GM23338 (cell line): ENCODE results near the gene RCOR3. TPM values are rescaled to one million over a fixed set of nuclear protein-coding genes. Genes with fewer than 3 reads are reported as not detected.

Experiments used
- ATAC-seq: fragments of 200-7000 bp; cut with Tn5 transposase; 3 replicates; pipeline ENCODE4 v1.9.1; 2020
- DNase-seq: peaks from one replicate; pipeline ENCODE4 v3.0.0-alpha.2; 2015; ENCODE audit warnings: low spot score
- H2AFZ ChIP-seq: fragments of 200-600 bp; sonication (generic); 2 replicates; pipeline ENCODE4 v1.8.0; 2016; ENCODE audit warnings: antibody characterized with exemption, mild to moderate bottlenecking, moderate library complexity
- H3F3A ChIP-seq: fragments of 200-600 bp; sonication (generic); replicated peaks from 2 replicates; pipeline ENCODE4 v1.8.0; 2017; ENCODE audit warnings: antibody characterized with exemption, mixed run types, low read depth
- H3K27ac ChIP-seq: fragments of 200-600 bp; sonication (generic); 2 replicates; pipeline ENCODE4 v1.6.1; 2016; ENCODE audit warnings: low read depth
- H3K27me3 ChIP-seq: fragments of 200-600 bp; sonication (generic); 2 replicates; pipeline ENCODE4 v1.8.0; 2016; ENCODE audit warnings: mild to moderate bottlenecking, mixed run types, moderate library complexity; ENCODE audit not compliant: insufficient read depth
- H3K36me3 ChIP-seq: fragments of 200-600 bp; sonication (generic); 2 replicates; pipeline ENCODE4 v1.8.0; 2016; ENCODE audit warnings: mild to moderate bottlenecking; ENCODE audit not compliant: insufficient read depth
- H3K4me1 ChIP-seq: fragments of 200-600 bp; sonication (generic); 2 replicates; pipeline ENCODE4 v1.8.0; 2016; ENCODE audit warnings: mild to moderate bottlenecking, moderate library complexity; ENCODE audit not compliant: insufficient read depth
- H3K4me2 ChIP-seq: fragments of 200-600 bp; sonication (generic); 2 replicates; pipeline ENCODE4 v1.7.1; 2017; ENCODE audit warnings: mixed run types
- H3K4me3 ChIP-seq: fragments of 200-600 bp; sonication (generic); 2 replicates; pipeline ENCODE4 v1.6.1; 2016; ENCODE audit warnings: mixed run types
- H3K79me2 ChIP-seq: fragments of 200-600 bp; sonication (generic); replicated peaks from 2 replicates; pipeline ENCODE4 v1.8.0; 2017; ENCODE audit warnings: mild to moderate bottlenecking; ENCODE audit not compliant: insufficient read depth
- H3K9me2 ChIP-seq: fragments of 200-600 bp; sonication (generic); 2 replicates; pipeline ENCODE4 v1.8.0; 2017; ENCODE audit not compliant: insufficient read depth
- H4K20me1 ChIP-seq: fragments of 200-600 bp; sonication (generic); replicated peaks from 2 replicates; pipeline ENCODE4 v1.8.0; 2017; ENCODE audit warnings: mild to moderate bottlenecking; ENCODE audit not compliant: insufficient read depth
- H3K27ac Mint-ChIP-seq: 2 replicates; pipeline ENCODE4 v1.8.0; 2020; ENCODE audit warnings: inconsistent platforms, mild to moderate bottlenecking, moderate library complexity, mixed read lengths
- H3K27me3 Mint-ChIP-seq: 3 replicates; pipeline ENCODE4 v1.8.0; 2022; ENCODE audit warnings: low read depth, mild to moderate bottlenecking, moderate library complexity, mixed read lengths, inconsistent platforms; ENCODE audit not compliant: insufficient read depth, poor library complexity
- H3K36me3 Mint-ChIP-seq: 3 replicates; pipeline ENCODE4 v1.8.0; 2021; ENCODE audit warnings: low read depth, mild to moderate bottlenecking, inconsistent platforms, moderate library complexity, mixed read lengths
- H3K4me1 Mint-ChIP-seq: 3 replicates; pipeline ENCODE4 v1.8.0; 2020; ENCODE audit warnings: mild to moderate bottlenecking, inconsistent platforms, mixed read lengths
- H3K4me3 Mint-ChIP-seq: 3 replicates; pipeline ENCODE4 v1.8.0; 2021; ENCODE audit warnings: moderate library complexity, mild to moderate bottlenecking, inconsistent platforms, mixed read lengths
- H3K9me3 Mint-ChIP-seq: 3 replicates; pipeline ENCODE4 v1.8.0; 2020; ENCODE audit warnings: moderate library complexity, mild to moderate bottlenecking, inconsistent platforms, mixed read lengths
- CREB1 ChIP-seq: fragments of 250-450 bp; sonication (Bioruptor Pico); IDR thresholded peaks from 2 replicates; pipeline ENCODE4 v1.5.0; 2020; ENCODE audit warnings: low read depth, mild to moderate bottlenecking, moderate library complexity
- EZH2 ChIP-seq: fragments of 200-600 bp; sonication (generic); IDR thresholded peaks from one replicate; pipeline ENCODE4 v1.8.0; 2017; ENCODE audit warnings: antibody characterized with exemption, mild to moderate bottlenecking, low read depth; ENCODE audit not compliant: unreplicated experiment
- EZH2phosphoT487 ChIP-seq: fragments of 200-600 bp; sonication (generic); IDR thresholded peaks from one replicate; pipeline ENCODE4 v1.8.1; 2018; ENCODE audit warnings: antibody characterized with exemption; ENCODE audit not compliant: unreplicated experiment
- JUNB ChIP-seq: IDR thresholded peaks from one replicate; pipeline ENCODE4 v1.6.1; 2016; ENCODE audit warnings: antibody characterized with exemption; ENCODE audit not compliant: unreplicated experiment
- NANOG ChIP-seq: IDR thresholded peaks from 2 replicates; pipeline ENCODE4 v1.6.1; 2016; ENCODE audit warnings: antibody characterized with exemption, borderline replicate concordance
- POLR2AphosphoS5 ChIP-seq: IDR thresholded peaks from 2 replicates; pipeline ENCODE4 v1.6.1; 2016; ENCODE audit warnings: antibody characterized with exemption, low read depth
- STAT1 ChIP-seq: IDR thresholded peaks from one replicate; pipeline ENCODE4 v1.6.1; 2016; ENCODE audit warnings: antibody characterized with exemption; ENCODE audit not compliant: unreplicated experiment
- ZNF114 ChIP-seq: fragments of 250-450 bp; sonication (Bioruptor Pico); IDR thresholded peaks from 2 replicates; pipeline ENCODE4 v1.5.0; 2020; ENCODE audit warnings: mild to moderate bottlenecking, moderate library complexity
- ZNF331 ChIP-seq: fragments of 250-450 bp; sonication (Bioruptor Pico); IDR thresholded peaks from 2 replicates; pipeline ENCODE4 v1.5.0; 2020; ENCODE audit warnings: low read depth, mild to moderate bottlenecking, moderate library complexity
- polyA plus RNA-seq: library from polyadenylated mRNA; unstranded; fragments of >200 nt; fragmentation: Nextera tagmentation; extraction: Ambion mirVana; gene quantifications from 2 replicates; pipeline ENCODE4 v1.2.1, GENCODE V29; 2016
- total RNA-seq: library from RNA; depleted of rRNA; stranded (reverse); fragments of >200 nt; shearing (Covaris generic); gene quantifications from 2 replicates; pipeline ENCODE4 v1.2.3, GENCODE V29; 2014
- TF ChIP-seq, protein P1 (sequence below): fragments of 250-450 bp; sonication (Bioruptor Pico); IDR thresholded peaks from 2 replicates; pipeline ENCODE4 v1.5.0; 2020; ENCODE audit warnings: mild to moderate bottlenecking, moderate library complexity
- TF ChIP-seq, protein P2 (sequence below): IDR thresholded peaks from 2 replicates; pipeline ENCODE4 v1.6.1; 2016; ENCODE audit warnings: antibody characterized with exemption
- TF ChIP-seq, protein P3 (sequence below): IDR thresholded peaks from one replicate; pipeline ENCODE4 v1.6.1; 2018; ENCODE audit warnings: antibody characterized with exemption; ENCODE audit not compliant: unreplicated experiment
- TF ChIP-seq, protein P4 (sequence below), 2 experiments: fragments of 200-600 bp in 1 of 2; sonication (generic) in 1 of 2; conservative IDR thresholded peaks; 2 replicates each; pipeline versions ENCODE4 v1.5.1 to v1.6.1; 2016 to 2017; ENCODE audit warnings: antibody characterized with exemption in 2 of 2, low read depth in 2 of 2, mild to moderate bottlenecking in 2 of 2, moderate library complexity in 1 of 2

The RCOR3 gene
- total and polyA plus RNA-seq, 2 experiments from 2014 or later: 19.4 to 26.2 TPM

DNA sequence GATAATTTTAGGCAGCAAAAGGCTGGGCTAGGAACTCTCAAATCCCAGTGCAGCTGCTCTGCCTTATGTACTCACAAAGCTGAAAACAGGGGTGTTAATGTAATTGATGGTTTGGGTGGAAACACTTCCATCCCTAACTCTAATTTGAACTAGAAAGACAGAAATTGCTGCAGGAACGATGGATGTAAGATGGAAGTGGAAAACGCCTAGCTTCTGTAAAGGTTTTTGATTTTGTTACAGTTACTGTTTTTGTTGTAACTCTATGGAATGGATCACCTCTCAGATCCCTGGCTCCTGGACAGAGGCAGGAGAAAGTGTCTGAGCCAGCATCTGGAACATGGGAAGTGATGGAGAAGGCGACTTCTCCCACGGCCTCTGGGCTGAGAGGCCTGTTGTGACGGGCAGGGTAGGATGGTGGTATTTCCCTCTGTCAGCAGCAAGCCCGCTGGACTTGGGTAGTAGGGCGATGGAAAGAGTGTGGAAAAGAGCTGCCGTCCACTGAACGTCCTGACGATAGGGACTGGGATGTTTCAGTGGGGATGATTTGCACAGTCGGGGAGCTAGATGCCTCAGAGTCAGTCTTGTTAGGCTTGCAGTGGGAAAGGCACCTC lies 69.0 kb downstream of the RCOR3 start:
- Histone ChIP-seq H3K36me3 (no peaks in the 10 kb centered on the region), H3K4me3 (peak overlapping the region; percentile 77; the same call in 1 of the 2 replicates), H3K4me1 (peaks cover 35% of the 10 kb centered on the region), H3K4me2 (peak overlapping the region; percentile 92), H3K27ac (no peak overlapping the region), H3K27me3 (peaks cover 22% of the 10 kb centered on the region), H3K79me2 (peaks cover 45% of the 10 kb centered on the region), H2AFZ (no peak overlapping the region), H4K20me1 (no peaks in the 10 kb centered on the region; the same call in 1 of the 2 replicates), H3F3A (no peaks in the 10 kb centered on the region), H3K9me2 (no peaks in the 10 kb centered on the region)
- no peak for DNase-seq
- Mint-ChIP-seq H3K4me3 (peak overlapping the region; percentile 84), H3K27me3 (peaks cover 23% of the 10 kb centered on the region), H3K4me1 (peaks cover 51% of the 10 kb centered on the region), H3K9me3 (no peaks in the 10 kb centered on the region), H3K27ac (no peak overlapping the region), H3K36me3 (peaks cover 9% of the 10 kb centered on the region)
- TF ChIP-seq CREB1 (CRISPR knock-in tag) (no peak), NANOG (no peak), STAT1 (no peak), EZH2 (no peak), ZNF331 (no peak), ZNF114 (CRISPR knock-in tag) (no peak), JUNB (no peak), EZH2phosphoT487 (no peak), POLR2AphosphoS5 (no peak)
- TF ChIP-seq, protein P1, sequence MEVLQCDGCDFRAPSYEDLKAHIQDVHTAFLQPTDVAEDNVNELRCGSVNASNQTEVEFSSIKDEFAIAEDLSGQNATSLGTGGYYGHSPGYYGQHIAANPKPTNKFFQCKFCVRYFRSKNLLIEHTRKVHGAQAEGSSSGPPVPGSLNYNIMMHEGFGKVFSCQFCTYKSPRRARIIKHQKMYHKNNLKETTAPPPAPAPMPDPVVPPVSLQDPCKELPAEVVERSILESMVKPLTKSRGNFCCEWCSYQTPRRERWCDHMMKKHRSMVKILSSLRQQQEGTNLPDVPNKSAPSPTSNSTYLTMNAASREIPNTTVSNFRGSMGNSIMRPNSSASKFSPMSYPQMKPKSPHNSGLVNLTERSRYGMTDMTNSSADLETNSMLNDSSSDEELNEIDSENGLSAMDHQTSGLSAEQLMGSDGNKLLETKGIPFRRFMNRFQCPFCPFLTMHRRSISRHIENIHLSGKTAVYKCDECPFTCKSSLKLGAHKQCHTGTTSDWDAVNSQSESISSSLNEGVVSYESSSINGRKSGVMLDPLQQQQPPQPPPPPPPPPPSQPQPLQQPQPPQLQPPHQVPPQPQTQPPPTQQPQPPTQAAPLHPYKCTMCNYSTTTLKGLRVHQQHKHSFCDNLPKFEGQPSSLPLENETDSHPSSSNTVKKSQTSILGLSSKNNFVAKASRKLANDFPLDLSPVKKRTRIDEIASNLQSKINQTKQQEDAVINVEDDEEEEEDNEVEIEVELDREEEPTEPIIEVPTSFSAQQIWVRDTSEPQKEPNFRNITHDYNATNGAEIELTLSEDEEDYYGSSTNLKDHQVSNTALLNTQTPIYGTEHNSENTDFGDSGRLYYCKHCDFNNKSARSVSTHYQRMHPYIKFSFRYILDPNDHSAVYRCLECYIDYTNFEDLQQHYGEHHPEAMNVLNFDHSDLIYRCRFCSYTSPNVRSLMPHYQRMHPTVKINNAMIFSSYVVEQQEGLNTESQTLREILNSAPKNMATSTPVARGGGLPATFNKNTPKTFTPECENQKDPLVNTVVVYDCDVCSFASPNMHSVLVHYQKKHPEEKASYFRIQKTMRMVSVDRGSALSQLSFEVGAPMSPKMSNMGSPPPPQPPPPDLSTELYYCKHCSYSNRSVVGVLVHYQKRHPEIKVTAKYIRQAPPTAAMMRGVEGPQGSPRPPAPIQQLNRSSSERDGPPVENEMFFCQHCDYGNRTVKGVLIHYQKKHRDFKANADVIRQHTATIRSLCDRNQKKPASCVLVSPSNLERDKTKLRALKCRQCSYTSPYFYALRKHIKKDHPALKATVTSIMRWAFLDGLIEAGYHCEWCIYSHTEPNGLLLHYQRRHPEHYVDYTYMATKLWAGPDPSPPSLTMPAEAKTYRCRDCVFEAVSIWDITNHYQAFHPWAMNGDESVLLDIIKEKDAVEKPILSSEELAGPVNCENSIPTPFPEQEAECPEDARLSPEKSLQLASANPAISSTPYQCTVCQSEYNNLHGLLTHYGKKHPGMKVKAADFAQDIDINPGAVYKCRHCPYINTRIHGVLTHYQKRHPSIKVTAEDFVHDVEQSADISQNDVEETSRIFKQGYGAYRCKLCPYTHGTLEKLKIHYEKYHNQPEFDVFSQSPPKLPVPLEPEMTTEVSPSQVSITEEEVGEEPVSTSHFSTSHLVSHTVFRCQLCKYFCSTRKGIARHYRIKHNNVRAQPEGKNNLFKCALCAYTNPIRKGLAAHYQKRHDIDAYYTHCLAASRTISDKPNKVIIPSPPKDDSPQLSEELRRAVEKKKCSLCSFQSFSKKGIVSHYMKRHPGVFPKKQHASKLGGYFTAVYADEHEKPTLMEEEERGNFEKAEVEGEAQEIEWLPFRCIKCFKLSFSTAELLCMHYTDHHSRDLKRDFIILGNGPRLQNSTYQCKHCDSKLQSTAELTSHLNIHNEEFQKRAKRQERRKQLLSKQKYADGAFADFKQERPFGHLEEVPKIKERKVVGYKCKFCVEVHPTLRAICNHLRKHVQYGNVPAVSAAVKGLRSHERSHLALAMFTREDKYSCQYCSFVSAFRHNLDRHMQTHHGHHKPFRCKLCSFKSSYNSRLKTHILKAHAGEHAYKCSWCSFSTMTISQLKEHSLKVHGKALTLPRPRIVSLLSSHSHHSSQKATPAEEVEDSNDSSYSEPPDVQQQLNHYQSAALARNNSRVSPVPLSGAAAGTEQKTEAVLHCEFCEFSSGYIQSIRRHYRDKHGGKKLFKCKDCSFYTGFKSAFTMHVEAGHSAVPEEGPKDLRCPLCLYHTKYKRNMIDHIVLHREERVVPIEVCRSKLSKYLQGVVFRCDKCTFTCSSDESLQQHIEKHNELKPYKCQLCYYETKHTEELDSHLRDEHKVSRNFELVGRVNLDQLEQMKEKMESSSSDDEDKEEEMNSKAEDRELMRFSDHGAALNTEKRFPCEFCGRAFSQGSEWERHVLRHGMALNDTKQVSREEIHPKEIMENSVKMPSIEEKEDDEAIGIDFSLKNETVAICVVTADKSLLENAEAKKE (CRISPR knock-in tag): no peak
- TF ChIP-seq, protein P2, sequence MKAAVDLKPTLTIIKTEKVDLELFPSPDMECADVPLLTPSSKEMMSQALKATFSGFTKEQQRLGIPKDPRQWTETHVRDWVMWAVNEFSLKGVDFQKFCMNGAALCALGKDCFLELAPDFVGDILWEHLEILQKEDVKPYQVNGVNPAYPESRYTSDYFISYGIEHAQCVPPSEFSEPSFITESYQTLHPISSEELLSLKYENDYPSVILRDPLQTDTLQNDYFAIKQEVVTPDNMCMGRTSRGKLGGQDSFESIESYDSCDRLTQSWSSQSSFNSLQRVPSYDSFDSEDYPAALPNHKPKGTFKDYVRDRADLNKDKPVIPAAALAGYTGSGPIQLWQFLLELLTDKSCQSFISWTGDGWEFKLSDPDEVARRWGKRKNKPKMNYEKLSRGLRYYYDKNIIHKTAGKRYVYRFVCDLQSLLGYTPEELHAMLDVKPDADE: no peak
- TF ChIP-seq, protein P3, sequence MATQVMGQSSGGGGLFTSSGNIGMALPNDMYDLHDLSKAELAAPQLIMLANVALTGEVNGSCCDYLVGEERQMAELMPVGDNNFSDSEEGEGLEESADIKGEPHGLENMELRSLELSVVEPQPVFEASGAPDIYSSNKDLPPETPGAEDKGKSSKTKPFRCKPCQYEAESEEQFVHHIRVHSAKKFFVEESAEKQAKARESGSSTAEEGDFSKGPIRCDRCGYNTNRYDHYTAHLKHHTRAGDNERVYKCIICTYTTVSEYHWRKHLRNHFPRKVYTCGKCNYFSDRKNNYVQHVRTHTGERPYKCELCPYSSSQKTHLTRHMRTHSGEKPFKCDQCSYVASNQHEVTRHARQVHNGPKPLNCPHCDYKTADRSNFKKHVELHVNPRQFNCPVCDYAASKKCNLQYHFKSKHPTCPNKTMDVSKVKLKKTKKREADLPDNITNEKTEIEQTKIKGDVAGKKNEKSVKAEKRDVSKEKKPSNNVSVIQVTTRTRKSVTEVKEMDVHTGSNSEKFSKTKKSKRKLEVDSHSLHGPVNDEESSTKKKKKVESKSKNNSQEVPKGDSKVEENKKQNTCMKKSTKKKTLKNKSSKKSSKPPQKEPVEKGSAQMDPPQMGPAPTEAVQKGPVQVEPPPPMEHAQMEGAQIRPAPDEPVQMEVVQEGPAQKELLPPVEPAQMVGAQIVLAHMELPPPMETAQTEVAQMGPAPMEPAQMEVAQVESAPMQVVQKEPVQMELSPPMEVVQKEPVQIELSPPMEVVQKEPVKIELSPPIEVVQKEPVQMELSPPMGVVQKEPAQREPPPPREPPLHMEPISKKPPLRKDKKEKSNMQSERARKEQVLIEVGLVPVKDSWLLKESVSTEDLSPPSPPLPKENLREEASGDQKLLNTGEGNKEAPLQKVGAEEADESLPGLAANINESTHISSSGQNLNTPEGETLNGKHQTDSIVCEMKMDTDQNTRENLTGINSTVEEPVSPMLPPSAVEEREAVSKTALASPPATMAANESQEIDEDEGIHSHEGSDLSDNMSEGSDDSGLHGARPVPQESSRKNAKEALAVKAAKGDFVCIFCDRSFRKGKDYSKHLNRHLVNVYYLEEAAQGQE: no peak
- TF ChIP-seq, protein P4, sequence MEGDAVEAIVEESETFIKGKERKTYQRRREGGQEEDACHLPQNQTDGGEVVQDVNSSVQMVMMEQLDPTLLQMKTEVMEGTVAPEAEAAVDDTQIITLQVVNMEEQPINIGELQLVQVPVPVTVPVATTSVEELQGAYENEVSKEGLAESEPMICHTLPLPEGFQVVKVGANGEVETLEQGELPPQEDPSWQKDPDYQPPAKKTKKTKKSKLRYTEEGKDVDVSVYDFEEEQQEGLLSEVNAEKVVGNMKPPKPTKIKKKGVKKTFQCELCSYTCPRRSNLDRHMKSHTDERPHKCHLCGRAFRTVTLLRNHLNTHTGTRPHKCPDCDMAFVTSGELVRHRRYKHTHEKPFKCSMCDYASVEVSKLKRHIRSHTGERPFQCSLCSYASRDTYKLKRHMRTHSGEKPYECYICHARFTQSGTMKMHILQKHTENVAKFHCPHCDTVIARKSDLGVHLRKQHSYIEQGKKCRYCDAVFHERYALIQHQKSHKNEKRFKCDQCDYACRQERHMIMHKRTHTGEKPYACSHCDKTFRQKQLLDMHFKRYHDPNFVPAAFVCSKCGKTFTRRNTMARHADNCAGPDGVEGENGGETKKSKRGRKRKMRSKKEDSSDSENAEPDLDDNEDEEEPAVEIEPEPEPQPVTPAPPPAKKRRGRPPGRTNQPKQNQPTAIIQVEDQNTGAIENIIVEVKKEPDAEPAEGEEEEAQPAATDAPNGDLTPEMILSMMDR (conservative IDR thresholded peaks at IDR 0.05; ENCODE audit: low read depth in 2 of 2): no peak
- no peak for ATAC-seq
